ENCODE results near the gene CDK19. TPM values are rescaled to one million over a fixed set of nuclear protein-coding genes. Genes with fewer than 3 reads are reported as not detected.

Gene CDK19
- total RNA-seq, 1 donor from 2014 or later: 26.6 TPM

GRCh38 chr6:110690916-110691315 is 124.4 kb downstream of the CDK19 start:
- Histone ChIP-seq H3K4me1 (peaks cover 14% of the 10 kb centered on the region), H3K4me3 (no peak overlapping the region), H3K9me3 (no peaks in the 10 kb centered on the region), H3K27ac (no peak overlapping the region), H3K36me3 (no peaks in the 10 kb centered on the region), H3K27me3 (no peaks in the 10 kb centered on the region)
- DNase-seq (no peak), ATAC-seq (no peak)
- no peak for TF ChIP-seq CTCF (IDR thresholded peaks at IDR 0.05)
- intact Hi-C loops (cut with DNase I): no loop called here

DNA sequence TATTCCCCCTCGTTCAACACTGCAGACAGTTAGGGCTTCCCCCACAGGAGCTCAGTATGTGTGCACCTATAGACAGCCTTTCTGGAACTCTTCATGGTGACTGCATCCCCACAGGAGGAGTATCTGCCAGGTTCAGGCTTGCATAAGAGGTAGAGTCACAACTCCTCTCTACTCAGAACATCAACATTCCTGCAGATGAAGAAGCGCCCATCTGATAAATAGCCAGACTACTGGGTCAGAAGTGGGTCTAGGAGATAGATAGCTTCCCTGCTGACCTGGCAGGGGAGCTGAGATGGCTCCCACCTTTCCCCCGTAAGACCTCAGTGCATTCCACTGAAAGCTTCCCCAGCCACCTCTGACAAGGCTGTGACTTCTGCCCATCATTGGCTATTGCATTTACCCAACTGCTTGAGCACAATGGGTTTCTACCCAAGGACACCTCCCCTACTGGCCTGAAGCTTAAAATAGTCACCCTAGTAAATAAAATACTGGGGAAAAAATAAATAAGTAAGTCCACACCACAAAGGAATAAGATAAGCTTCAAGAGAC is 125.1 kb downstream of the CDK19 start:
- no peak for TF ChIP-seq CTCF (IDR thresholded peaks at IDR 0.05)

DNA sequence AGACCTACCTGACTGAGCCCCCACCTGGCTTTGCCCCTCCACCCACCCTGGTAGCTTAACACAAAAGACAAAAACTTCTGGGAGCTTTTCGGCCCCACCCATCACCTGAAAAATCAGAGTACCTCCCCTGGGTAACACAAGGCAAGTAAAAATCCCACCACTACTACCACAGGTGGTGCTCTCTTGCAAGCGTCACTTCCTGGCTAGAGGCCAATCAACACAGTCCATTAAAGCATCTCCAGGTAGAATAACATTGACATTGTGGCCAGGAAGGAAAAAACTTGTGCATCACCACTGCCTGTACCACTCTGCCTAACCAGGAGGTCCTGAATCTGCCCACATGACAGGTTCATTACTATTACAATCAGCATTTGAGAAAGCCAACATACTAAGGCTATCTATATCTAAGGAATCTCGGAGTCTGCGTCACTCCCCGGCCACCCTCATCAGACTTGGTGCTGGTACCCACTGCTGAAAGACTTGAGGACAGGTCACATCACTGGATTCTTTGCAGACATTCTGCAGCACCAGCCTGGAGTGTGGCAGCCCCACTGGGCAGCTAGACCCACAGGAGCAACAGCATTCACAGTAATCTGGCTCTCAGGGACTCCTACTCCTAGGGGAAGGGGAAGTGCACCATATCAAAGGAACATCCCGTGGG is 125.9 kb downstream of the CDK19 start:
- ATAC-seq: peak; percentile 16
- TF ChIP-seq CTCF (IDR thresholded peaks at IDR 0.05): no peak
- Histone ChIP-seq H3K27me3 (no peaks in the 10 kb centered on the region), H3K4me1 (peaks cover 14% of the 10 kb centered on the region), H3K9me3 (no peaks in the 10 kb centered on the region), H3K4me3 (no peak overlapping the region), H3K27ac (no peak overlapping the region), H3K36me3 (no peaks in the 10 kb centered on the region)
- no peak for DNase-seq
- intact Hi-C loops (cut with DNase I): no loop called here

More for the DNA sequence above, 125.1 kb downstream of the CDK19 start:
- peaks cover 14% of the 10 kb centered on the region for H3K4me1 ChIP-seq
- intact Hi-C loops (cut with DNase I): no loop called here
- H3K27ac ChIP-seq: no peak overlapping the region
- H3K9me3 ChIP-seq: no peaks in the 10 kb centered on the region
- no peaks in the 10 kb centered on the region for H3K27me3 ChIP-seq
- no peaks in the 10 kb centered on the region for H3K36me3 ChIP-seq
- ATAC-seq (no peak), DNase-seq (no peak)
- H3K4me3 ChIP-seq: no peak overlapping the region

- Histone ChIP-seq H3K27ac (no peak overlapping the region), H3K4me1 (peaks cover 14% of the 10 kb centered on the region), H3K4me3 (no peak overlapping the region), H3K9me3 (no peaks in the 10 kb centered on the region), H3K36me3 (no peaks in the 10 kb centered on the region), H3K27me3 (no peaks in the 10 kb centered on the region)
- no peak for TF ChIP-seq CTCF (IDR thresholded peaks at IDR 0.05)
- intact Hi-C loops (cut with DNase I): no loop called here
- peak; percentile 94 for ATAC-seq
- DNase-seq: peak; percentile 82
Observed at GRCh38 chr6:110688661-110689268, 126.5 kb downstream of the CDK19 start.

- TF ChIP-seq CTCF (IDR thresholded peaks at IDR 0.05): no peak
- no peak overlapping the region for H3K27ac ChIP-seq
- no peaks in the 10 kb centered on the region for H3K36me3 ChIP-seq
- H3K4me3 ChIP-seq: no peak overlapping the region
- peaks cover 14% of the 10 kb centered on the region for H3K4me1 ChIP-seq
- ATAC-seq (no peak), DNase-seq (no peak)
- H3K9me3 ChIP-seq: no peaks in the 10 kb centered on the region
- intact Hi-C loops (cut with DNase I): no loop called here
- no peaks in the 10 kb centered on the region for H3K27me3 ChIP-seq
Observed at GRCh38 chr6:110687326-110687725, 127.9 kb downstream of the CDK19 start.
